GM06990 (cell line): Measurements from ENCODE around the gene EMSY.
A peak's percentile ranks its signal among the peaks of the same experiment; 100 is the strongest.

Experiments used
- DNase-seq: peaks from one replicate; pipeline ENCODE4 v3.0.0-alpha.2; 2011; ENCODE audit not compliant: insufficient read length; ENCODE audit errors: extremely low read depth
- H3K27me3 ChIP-seq: replicated peaks from 2 replicates; pipeline ENCODE4 v1.6.0; 2011; ENCODE audit warnings: low read length; ENCODE audit not compliant: control insufficient read depth, insufficient read depth
- H3K36me3 ChIP-seq: 2 replicates; pipeline ENCODE4 v1.5.1; 2011; ENCODE audit warnings: low read length; ENCODE audit not compliant: control insufficient read depth, insufficient read depth
- H3K4me3 ChIP-seq: replicated peaks from 2 replicates; pipeline ENCODE4 v1.5.1; 2011; ENCODE audit warnings: low read depth, mild to moderate bottlenecking, control low read depth, low read length
- TF ChIP-seq, protein P1 (sequence below): IDR thresholded peaks from 2 replicates; pipeline ENCODE4 v1.5.1; 2011; ENCODE audit warnings: low read length, control low read depth, mild to moderate bottlenecking, inconsistent platforms; ENCODE audit not compliant: insufficient read depth, poor library complexity, severe bottlenecking

The EMSY gene

DNA sequence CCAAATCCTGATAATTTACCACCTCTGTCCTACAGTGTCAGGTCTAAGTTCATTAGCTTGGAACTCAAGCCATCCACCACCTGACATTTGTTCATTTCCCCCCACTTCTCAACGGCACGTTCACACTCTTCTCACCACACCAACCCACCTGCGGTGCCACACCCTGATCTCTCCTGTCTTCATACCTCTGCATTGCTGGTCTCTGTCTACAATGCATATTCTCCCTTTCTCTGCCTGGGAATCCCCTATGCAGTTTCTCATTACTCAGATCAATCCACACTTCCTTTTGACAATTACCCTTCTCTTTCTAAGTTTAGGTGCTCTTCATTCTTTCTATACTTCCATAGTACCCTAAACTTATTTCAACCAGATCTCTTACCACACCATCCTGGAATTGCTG is 20.4 kb upstream of the EMSY start:
- DNase-seq = peak; percentile 22

DNA sequence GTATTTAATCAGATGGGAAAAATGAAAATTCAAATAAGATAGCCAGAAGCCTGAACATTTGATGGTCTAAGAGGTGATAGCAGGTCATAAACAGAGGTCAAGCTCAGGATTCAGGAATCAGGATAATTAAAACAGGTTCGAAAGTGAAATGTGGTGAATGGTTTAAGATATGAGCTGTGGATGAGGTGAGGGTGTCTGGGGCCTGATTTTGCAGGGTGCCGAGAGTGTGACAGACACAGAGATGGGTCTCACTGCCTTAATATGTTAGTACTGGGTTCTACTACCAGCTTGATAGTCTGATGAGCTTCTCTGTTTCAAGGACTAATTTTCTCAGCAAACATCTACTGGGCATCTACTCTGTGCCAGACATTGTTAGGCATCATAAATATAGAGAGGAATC is 19.9 kb upstream of the EMSY start:
- TF ChIP-seq, protein P1, sequence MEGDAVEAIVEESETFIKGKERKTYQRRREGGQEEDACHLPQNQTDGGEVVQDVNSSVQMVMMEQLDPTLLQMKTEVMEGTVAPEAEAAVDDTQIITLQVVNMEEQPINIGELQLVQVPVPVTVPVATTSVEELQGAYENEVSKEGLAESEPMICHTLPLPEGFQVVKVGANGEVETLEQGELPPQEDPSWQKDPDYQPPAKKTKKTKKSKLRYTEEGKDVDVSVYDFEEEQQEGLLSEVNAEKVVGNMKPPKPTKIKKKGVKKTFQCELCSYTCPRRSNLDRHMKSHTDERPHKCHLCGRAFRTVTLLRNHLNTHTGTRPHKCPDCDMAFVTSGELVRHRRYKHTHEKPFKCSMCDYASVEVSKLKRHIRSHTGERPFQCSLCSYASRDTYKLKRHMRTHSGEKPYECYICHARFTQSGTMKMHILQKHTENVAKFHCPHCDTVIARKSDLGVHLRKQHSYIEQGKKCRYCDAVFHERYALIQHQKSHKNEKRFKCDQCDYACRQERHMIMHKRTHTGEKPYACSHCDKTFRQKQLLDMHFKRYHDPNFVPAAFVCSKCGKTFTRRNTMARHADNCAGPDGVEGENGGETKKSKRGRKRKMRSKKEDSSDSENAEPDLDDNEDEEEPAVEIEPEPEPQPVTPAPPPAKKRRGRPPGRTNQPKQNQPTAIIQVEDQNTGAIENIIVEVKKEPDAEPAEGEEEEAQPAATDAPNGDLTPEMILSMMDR = no peak
- Histone ChIP-seq H3K27me3 (no peaks in the 10 kb centered on the region), H3K4me3 (no peak overlapping the region), H3K36me3 (no peaks in the 10 kb centered on the region)
- no peak for DNase-seq

More for the DNA sequence above, 20.4 kb upstream of the EMSY start:
- Histone ChIP-seq H3K27me3 (no peaks in the 10 kb centered on the region), H3K36me3 (no peaks in the 10 kb centered on the region), H3K4me3 (no peak overlapping the region)
- TF ChIP-seq, protein P1 = no peak

DNA sequence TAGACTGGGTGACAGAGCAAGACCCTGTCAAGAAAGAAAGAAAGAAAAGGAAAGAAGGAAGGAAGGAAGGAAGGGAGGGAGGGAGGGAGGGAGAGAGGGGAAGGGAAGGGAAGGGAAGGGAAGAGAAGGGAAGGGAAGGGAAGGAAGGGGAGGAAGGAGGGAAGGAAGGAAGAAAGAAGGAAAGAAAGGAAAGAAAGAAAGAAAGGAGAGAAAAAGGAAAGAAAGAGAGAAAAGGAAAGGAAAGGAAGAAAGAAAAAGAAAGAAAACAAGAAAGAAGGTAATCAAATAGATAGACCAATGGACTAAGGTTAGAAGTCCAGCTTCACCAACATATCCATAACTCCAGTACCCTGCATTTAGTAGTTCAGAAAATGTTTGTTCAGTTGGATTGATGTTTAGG is 18.2 kb upstream of the EMSY start:
- TF ChIP-seq, protein P1 = no peak
- no peak for DNase-seq
- no peaks in the 10 kb centered on the region for H3K27me3 ChIP-seq
- H3K36me3 ChIP-seq = no peaks in the 10 kb centered on the region
- H3K4me3 ChIP-seq = no peak overlapping the region

GRCh38 chr11:76436020-76436419 is 8.8 kb upstream of the EMSY start:
- Histone ChIP-seq H3K27me3 (no peaks in the 10 kb centered on the region), H3K4me3 (no peak overlapping the region), H3K36me3 (no peaks in the 10 kb centered on the region; the same call in 1 of the 2 replicates)
- no peak for DNase-seq
- TF ChIP-seq, protein P1 = no peak

GRCh38 chr11:76443268-76443980 is 1.4 kb upstream of the EMSY start:
- TF ChIP-seq, protein P1 = no peak
- Histone ChIP-seq H3K27me3 (no peaks in the 10 kb centered on the region), H3K4me3 (peak overlapping the region; percentile 83), H3K36me3 (no peaks in the 10 kb centered on the region; the same call in 1 of the 2 replicates)
- no peak for DNase-seq

- peak overlapping the region; percentile 83 for H3K4me3 ChIP-seq
- H3K27me3 ChIP-seq = no peaks in the 10 kb centered on the region
- no peaks in the 10 kb centered on the region; the same call in 1 of the 2 replicates for H3K36me3 ChIP-seq
- TF ChIP-seq, protein P1 = no peak
- DNase-seq = no peak
These were observed 794 bp upstream of the EMSY start for GRCh38 chr11:76444065-76444383.
